NCI-H128 (cell line): ENCODE results near the gene LBHD1.
"Not testable (repeated sequence)": the region's sequence is repeated elsewhere in the genome, so short reads cannot be mapped to it uniquely, and the experiment has no call there.

ENCODE experiments used
- DNase-seq: peaks from one replicate; lab custom pipeline; 2025; ENCODE audit not compliant: unreplicated experiment; lab: John Stamatoyannopoulos, UW

Gene LBHD1

GRCh38 chr11:62694455-62695167, 22.5 kb upstream of the LBHD1 start:
- peak; percentile 41 for DNase-seq

- DNase-seq = not testable (repeated sequence)
Measured at GRCh38 chr11:62693624-62694023, 21.6 kb upstream of the LBHD1 start.

GRCh38 chr11:62689421-62690183, 17.5 kb upstream of the LBHD1 start, which contains the start of gene LRRN4CL:
Gene LRRN4CL (minus strand): TSS chr11:62689530. CDS start chr11:62688508, 1,022 bp downstream.
- DNase-seq = no peak

GRCh38 chr11:62688491-62688890, 16.4 kb upstream of the LBHD1 start:
- no peak for DNase-seq

GRCh38 chr11:62687508-62688396, 15.7 kb upstream of the LBHD1 start:
- DNase-seq = no peak

- no peak for DNase-seq
Measured at GRCh38 chr11:62682518-62682917, 10.5 kb upstream of the LBHD1 start.

GRCh38 chr11:62680825-62681240, 8.8 kb upstream of the LBHD1 start:
- DNase-seq = no peak

GRCh38 chr11:62678770-62679696, 7.0 kb upstream of the LBHD1 start, which contains the start of gene UBXN1:
Gene UBXN1 (minus strand): TSS chr11:62679073. CDS start chr11:62678923, 150 bp downstream.
- DNase-seq = peak; percentile 53

- DNase-seq = no peak
Measured at GRCh38 chr11:62678433-62678769, 6.3 kb upstream of the LBHD1 start.

GRCh38 chr11:62677714-62678113, 5.6 kb upstream of the LBHD1 start:
- DNase-seq = no peak

GRCh38 chr11:62677156-62677555, 5.1 kb upstream of the LBHD1 start:
- DNase-seq = no peak

- no peak for DNase-seq
Measured at GRCh38 chr11:62676698-62677097, 4.6 kb upstream of the LBHD1 start.

GRCh38 chr11:62675415-62675814, 3.3 kb upstream of the LBHD1 start:
- not testable (repeated sequence) for DNase-seq

- DNase-seq = no peak
Measured at GRCh38 chr11:62673196-62673525, 1.1 kb upstream of the LBHD1 start.

- DNase-seq = no peak
Measured at GRCh38 chr11:62671236-62671607, 845 bp downstream of the LBHD1 start.

GRCh38 chr11:62669420-62670161, 2.5 kb downstream of the LBHD1 start:
- DNase-seq = no peak

- DNase-seq = no peak
Measured at GRCh38 chr11:62667460-62667859, 4.6 kb downstream of the LBHD1 start.

- DNase-seq = no peak
Measured at GRCh38 chr11:62666259-62666926, 5.7 kb downstream of the LBHD1 start.

GRCh38 chr11:62665599-62666258, 6.3 kb downstream of the LBHD1 start:
- no peak for DNase-seq
